ENCODE data around the gene SPTB. TPM values are rescaled to one million over a fixed set of nuclear protein-coding genes. Genes with fewer than 3 reads are reported as not detected.

The SPTB gene
- polyA plus RNA-seq, 1 donor (not counting 4 experiments of a cell fraction or from before 2014, with no cell fraction given) = not detected

DNA sequence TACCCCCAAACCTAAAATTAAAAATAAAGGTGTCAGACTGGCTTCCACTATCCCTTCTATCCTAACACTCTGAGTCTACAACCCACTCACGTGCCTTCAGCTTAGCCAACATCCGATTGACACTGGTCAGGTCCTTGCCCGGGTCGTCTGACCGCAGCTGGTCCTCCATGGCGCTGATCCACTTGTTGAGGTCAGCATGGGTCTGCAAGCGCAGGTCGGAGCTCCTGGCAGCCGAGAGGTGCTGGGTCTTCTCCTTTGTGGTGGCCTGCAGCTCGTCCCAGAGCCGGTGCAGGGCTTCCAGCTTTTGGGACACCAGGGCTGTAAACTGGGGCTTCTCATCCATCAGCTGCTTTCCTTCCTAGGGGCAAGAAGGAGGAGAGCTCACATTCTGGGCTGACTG is 97.5 kb downstream of the SPTB start:
- no peak overlapping the region for H3K9ac ChIP-seq (ENCODE audit: control insufficient read depth, extremely low read depth, insufficient read depth, low read length)
- FAIRE-seq (no peak), DNase-seq (ENCODE audit: low read depth, low spot score) (no peak)
- no peak overlapping the region for H3K27ac ChIP-seq (ENCODE audit: control insufficient read depth, insufficient read depth, low read length)
- H3K4me3 ChIP-seq (ENCODE audit: control insufficient read depth in 2 of 3, extremely low read depth in 1 of 3, insufficient read depth in 2 of 3, low read depth in 1 of 3, low read length in 3 of 3) = no peak overlapping the region
- no peaks in the 10 kb centered on the region for H4K20me1 ChIP-seq (ENCODE audit: control insufficient read depth, extremely low read depth, insufficient read depth, low read length)
- H3K9me1 ChIP-seq (ENCODE audit: control insufficient read depth, extremely low read depth, insufficient read depth, low read length) = no peaks in the 10 kb centered on the region
- H3K4me1 ChIP-seq (ENCODE audit: control insufficient read depth, extremely low read depth, insufficient read depth, low read length) = no peaks in the 10 kb centered on the region
- H3K79me2 ChIP-seq (ENCODE audit: control insufficient read depth, insufficient read depth, low read length) = no peaks in the 10 kb centered on the region
- no peak overlapping the region for H2AFZ ChIP-seq (ENCODE audit: control insufficient read depth, low read length)
- TF ChIP-seq EZH2 (IDR thresholded peaks at IDR 0.05; ENCODE audit: low read length) = no peak
- TF ChIP-seq, protein P1, sequence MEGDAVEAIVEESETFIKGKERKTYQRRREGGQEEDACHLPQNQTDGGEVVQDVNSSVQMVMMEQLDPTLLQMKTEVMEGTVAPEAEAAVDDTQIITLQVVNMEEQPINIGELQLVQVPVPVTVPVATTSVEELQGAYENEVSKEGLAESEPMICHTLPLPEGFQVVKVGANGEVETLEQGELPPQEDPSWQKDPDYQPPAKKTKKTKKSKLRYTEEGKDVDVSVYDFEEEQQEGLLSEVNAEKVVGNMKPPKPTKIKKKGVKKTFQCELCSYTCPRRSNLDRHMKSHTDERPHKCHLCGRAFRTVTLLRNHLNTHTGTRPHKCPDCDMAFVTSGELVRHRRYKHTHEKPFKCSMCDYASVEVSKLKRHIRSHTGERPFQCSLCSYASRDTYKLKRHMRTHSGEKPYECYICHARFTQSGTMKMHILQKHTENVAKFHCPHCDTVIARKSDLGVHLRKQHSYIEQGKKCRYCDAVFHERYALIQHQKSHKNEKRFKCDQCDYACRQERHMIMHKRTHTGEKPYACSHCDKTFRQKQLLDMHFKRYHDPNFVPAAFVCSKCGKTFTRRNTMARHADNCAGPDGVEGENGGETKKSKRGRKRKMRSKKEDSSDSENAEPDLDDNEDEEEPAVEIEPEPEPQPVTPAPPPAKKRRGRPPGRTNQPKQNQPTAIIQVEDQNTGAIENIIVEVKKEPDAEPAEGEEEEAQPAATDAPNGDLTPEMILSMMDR (optimal IDR thresholded peaks at IDR 0.05 in 1 of 3, IDR thresholded peaks at IDR 0.05 in 1 of 3, conservative IDR thresholded peaks at IDR 0.05 in 1 of 3; ENCODE audit: extremely low read depth in 1 of 3, insufficient read depth in 2 of 3, low read length in 3 of 3) = no peak
- dilution Hi-C loops (cut with MboI; ENCODE audit: extremely low pct_ligation_motif_present, low sequenced_read_pairs) = no loop called here
- no peaks in the 10 kb centered on the region for H3K9me3 ChIP-seq (ENCODE audit: control insufficient read depth, low read depth, low read length)
- no peak overlapping the region for H3K4me2 ChIP-seq (ENCODE audit: control insufficient read depth, extremely low read depth, insufficient read depth, low read depth, low read length)
- no peaks in the 10 kb centered on the region for H3K27me3 ChIP-seq (ENCODE audit: control insufficient read depth, extremely low read depth, insufficient read depth, low read length)
- no peaks in the 10 kb centered on the region for H3K36me3 ChIP-seq (ENCODE audit: control insufficient read depth in 2 of 2, extremely low read depth in 1 of 2, insufficient read depth in 2 of 2, low read length in 2 of 2)

GRCh38 chr14:64779472-64779871 is 100.2 kb downstream of the SPTB start:
- Histone ChIP-seq H3K4me2 (ENCODE audit: control insufficient read depth, extremely low read depth, insufficient read depth, low read depth, low read length) (no peak overlapping the region), H3K9ac (ENCODE audit: control insufficient read depth, extremely low read depth, insufficient read depth, low read length) (no peak overlapping the region), H3K27ac (ENCODE audit: control insufficient read depth, insufficient read depth, low read length) (no peak overlapping the region), H4K20me1 (ENCODE audit: control insufficient read depth, extremely low read depth, insufficient read depth, low read length) (no peaks in the 10 kb centered on the region), H3K4me1 (ENCODE audit: control insufficient read depth, extremely low read depth, insufficient read depth, low read length) (no peaks in the 10 kb centered on the region), H3K36me3 (ENCODE audit: control insufficient read depth in 2 of 2, extremely low read depth in 1 of 2, insufficient read depth in 2 of 2, low read length in 2 of 2) (no peaks in the 10 kb centered on the region), H3K4me3 (ENCODE audit: control insufficient read depth in 2 of 3, extremely low read depth in 1 of 3, insufficient read depth in 2 of 3, low read depth in 1 of 3, low read length in 3 of 3) (no peak overlapping the region), H3K9me3 (ENCODE audit: control insufficient read depth, low read depth, low read length) (no peaks in the 10 kb centered on the region), H2AFZ (ENCODE audit: control insufficient read depth, low read length) (no peak overlapping the region), H3K9me1 (ENCODE audit: control insufficient read depth, extremely low read depth, insufficient read depth, low read length) (no peaks in the 10 kb centered on the region), H3K27me3 (ENCODE audit: control insufficient read depth, extremely low read depth, insufficient read depth, low read length) (peaks cover 4% of the 10 kb centered on the region), H3K79me2 (ENCODE audit: control insufficient read depth, insufficient read depth, low read length) (no peaks in the 10 kb centered on the region)
- DNase-seq (ENCODE audit: low read depth, low spot score) = no peak
- dilution Hi-C loops (cut with MboI; ENCODE audit: extremely low pct_ligation_motif_present, low sequenced_read_pairs) = no loop called here
- FAIRE-seq = no peak
- no peak for TF ChIP-seq EZH2 (IDR thresholded peaks at IDR 0.05; ENCODE audit: low read length)
- TF ChIP-seq, protein P1 (optimal IDR thresholded peaks at IDR 0.05 in 1 of 3, IDR thresholded peaks at IDR 0.05 in 1 of 3, conservative IDR thresholded peaks at IDR 0.05 in 1 of 3; ENCODE audit: extremely low read depth in 1 of 3, insufficient read depth in 2 of 3, low read length in 3 of 3) = no peak

Data from keratinocyte (primary cell).